ENCODE data around the gene UBXN6.
A peak's percentile ranks its signal among the peaks of the same experiment; 100 is the strongest.

UBXN6 gene

GRCh38 chr19:4437103-4437502 lies 20.5 kb downstream of the UBXN6 start:
- no peak for DNase-seq

GRCh38 chr19:4436231-4436630 lies 21.4 kb downstream of the UBXN6 start:
- no peak for DNase-seq

DNA sequence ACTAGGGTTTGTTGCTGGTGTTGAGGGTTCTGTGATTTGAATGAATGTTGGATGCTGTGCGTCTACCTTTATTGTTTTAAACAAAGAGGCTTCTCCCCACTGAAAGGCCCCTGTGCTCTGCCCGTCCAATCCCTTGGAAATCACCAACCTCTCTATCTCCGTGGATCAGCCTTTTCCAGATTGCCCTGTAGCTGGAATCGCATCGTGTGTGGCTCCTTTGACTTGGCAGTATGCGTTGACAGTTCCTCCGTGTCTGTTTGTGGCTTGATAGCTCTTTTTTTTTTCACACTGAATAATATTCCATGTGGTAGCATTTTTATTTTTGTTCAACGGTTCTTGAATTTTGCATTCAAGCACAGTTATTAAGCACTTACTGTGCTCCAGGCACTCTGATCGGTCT lies 23.2 kb downstream of the UBXN6 start:
- no peak for DNase-seq

GRCh38 chr19:4432918-4433506 lies 24.6 kb downstream of the UBXN6 start:
- DNase-seq = no peak

DNA sequence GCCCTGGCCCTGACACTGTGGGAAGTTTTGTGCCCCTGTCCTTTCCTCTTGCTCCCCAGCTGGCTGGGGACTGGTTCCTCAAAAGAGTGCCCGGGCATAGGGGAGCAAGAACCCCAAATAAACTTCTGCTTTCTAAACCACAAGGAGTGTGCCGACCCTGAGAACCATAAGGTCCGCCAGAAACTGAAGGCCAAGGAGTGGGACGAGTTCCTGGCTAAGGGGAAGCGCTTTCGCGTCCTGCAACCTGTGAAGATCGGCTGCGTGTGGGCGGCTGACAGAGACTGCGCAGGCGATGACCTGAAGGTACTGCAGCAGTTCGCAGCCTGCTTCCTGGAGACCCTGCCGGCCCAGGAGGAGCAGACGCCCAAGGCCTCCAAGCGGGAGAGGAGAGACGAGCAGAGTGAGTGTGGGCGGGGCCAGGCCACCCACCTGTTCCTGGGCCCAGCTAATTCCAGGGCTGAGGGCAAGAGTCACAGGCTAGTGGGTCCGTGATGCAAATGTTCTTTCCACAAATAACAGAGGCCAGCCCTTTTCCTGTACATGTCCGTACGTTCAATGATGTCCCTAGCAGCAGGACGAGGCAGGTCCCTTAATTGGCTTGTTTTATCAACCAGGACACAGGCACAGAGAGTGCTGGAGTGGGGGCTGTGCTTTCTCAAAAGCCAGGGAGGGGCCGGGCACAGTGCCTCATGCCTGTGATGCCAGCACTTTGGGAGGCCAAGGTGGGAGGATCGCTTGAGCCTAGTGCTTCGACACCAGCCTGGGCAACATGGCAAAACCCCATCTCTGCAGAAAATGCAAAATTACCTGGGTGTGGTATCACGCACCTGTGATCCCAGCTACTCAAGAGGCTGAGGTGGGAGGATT lies 25.6 kb downstream of the UBXN6 start:
- DNase-seq = peak; percentile 17 to 69

DNA sequence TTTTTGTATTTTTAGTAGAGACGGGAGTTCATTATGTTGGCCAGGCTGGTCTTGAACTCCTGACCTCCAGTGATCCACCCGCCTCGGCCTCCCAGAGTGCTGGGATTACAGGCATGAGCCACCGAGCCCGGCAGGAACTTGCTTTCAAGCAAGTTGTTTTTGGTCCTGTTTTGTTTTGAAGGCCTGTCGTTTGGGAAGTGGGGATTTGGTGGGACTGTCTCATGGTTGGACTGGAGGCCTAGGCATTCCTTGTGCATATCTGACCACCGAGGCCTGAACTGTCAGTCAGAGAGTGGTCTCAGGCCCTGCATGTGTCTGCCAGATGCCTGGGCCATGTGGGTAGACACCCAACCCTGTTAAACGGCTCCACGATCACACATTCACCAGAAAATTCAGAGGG lies 26.3 kb downstream of the UBXN6 start:
- DNase-seq = no peak

- peak; percentile 21 to 37 for DNase-seq
Measured at GRCh38 chr19:4430760-4431159, 26.8 kb downstream of the UBXN6 start.

- no peak for DNase-seq
Measured at GRCh38 chr19:4429771-4430171, 27.8 kb downstream of the UBXN6 start.

GRCh38 chr19:4429256-4429655 lies 28.3 kb downstream of the UBXN6 start:
- DNase-seq = no peak

GRCh38 chr19:4428326-4428975 lies 29.1 kb downstream of the UBXN6 start:
- no peak for DNase-seq

GRCh38 chr19:4425537-4425936 lies 32.1 kb downstream of the UBXN6 start:
- no peak for DNase-seq

DNA sequence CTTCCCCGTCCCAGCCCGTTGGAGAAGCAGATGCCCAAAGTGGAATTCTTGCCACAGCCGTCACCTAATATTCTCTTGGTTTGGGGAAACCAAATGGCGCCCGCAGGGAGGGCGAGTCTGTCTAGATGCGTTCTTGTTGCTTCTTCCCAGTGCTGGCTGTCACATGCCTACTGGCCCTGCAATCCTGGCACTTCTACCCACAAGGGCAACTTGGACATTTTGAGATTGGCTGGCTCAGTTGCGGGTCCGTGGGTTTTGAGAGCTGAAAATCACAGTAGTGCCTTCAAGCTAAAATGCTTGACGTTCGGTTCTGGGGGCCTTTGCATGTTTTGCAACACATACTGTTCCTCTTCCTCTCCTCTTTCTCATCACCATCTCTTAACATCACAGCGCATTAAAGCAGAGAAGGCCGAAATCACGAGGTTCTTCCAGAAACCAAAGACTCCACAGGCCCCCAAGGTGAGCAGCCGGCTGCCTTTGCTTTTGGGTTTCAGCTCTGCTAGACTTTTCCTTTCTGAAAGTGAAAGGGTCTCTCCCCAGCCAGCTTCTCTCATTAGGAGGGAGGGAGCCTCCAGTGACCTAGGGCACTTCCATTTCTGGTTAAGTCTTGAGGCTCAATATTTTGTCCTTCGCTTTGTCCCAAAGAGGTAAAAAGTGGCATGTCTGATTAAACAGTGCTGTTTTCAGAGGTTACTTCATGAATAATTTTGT lies 34.0 kb downstream of the UBXN6 start:
- DNase-seq = no peak

GRCh38 chr19:4416268-4416667 lies 41.3 kb downstream of the UBXN6 start:
- DNase-seq = peak in 1 of 2 donors; percentile 1

DNA sequence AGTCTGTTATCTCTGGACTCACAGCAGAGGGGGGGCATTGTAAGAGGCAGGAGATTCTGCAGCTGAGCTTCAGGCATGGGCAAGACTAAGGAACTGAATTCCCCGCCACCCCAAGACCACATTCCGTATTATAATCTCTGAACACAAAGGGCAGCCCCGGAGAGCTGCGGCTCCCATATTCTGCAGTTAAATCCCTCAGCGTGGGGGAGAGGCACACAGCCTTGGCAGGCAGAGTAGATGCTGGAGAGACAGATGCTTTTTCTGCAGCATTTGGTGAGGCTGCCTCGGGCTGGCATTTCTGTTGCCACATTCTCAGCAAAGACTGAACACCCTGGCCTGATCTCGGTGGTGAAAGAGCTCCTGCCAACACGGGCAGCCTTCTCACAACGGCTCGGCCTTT lies 42.2 kb downstream of the UBXN6 start:
- DNase-seq = no peak

DNA sequence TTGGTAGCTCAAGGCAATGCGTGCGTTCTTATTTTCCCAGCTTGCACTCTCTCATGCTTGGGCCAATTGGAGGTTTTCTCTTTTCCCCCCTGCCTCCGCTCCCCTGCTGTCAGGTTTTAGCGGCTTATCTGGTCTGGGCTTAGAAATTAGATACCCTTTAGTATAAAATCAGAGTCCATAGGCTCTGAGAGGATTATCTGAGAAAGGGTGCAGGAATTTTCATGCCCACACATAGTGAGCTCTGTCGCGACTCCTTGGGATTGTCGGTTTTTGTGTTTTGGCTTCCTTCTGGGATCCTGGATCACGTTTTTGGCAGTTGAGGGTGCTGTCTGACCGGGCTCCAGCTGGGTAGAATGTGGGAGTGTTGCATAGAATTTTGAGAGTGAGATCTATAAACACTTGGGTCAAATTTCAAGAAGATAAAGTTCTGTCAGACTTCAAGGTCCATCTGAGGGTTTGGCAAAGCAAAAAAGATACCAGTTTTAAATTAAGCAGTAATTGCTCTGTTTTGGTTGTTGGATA lies 42.7 kb downstream of the UBXN6 start:
- no peak for DNase-seq

- no peak for DNase-seq
Measured at GRCh38 chr19:4414144-4414799, 43.3 kb downstream of the UBXN6 start.

DNA sequence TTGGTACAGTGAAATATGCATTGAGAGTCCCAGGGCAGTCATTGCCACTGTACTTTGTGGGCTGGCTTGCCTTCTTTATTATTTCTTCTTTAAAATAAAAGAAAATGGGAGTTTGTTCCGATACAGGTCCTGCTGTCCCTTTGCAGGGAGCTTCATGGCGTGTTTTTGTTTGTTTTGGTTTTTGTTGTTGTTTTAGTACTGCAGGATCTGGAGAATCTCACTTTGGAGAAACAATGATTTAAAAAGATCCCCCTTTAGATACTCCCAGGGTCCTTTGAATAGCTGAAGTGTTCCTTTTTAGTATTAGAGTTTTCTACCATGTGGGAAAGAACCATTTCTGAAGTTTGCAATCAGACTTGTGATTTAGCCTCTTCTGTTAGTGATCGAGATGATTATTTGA lies 44.0 kb downstream of the UBXN6 start:
- DNase-seq = no peak

- DNase-seq = no peak
Measured at GRCh38 chr19:4409123-4409933, 48.3 kb downstream of the UBXN6 start.

- DNase-seq = no peak
Measured at GRCh38 chr19:4406626-4407025, 51.0 kb downstream of the UBXN6 start.

- no peak for DNase-seq
Measured at GRCh38 chr19:4405977-4406376, 51.6 kb downstream of the UBXN6 start.

- no peak for DNase-seq
Measured at GRCh38 chr19:4403005-4403761, 54.4 kb downstream of the UBXN6 start.

All from bone marrow (tissue), 2 donors.